HCT116 (cell line): ENCODE results near the gene CREG2.

Source experiments
- CEBPB ChIP-seq: IDR thresholded peaks from 2 replicates; pipeline ENCODE4 v1.6.1; 2012; ENCODE audit warnings: low read depth
- EZH2 ChIP-seq: fragments of 200-600 bp; sonication (generic); IDR thresholded peaks from 2 replicates; pipeline ENCODE4 v1.6.1; 2017; ENCODE audit warnings: antibody characterized with exemption, mixed run types
- EZH2phosphoT487 ChIP-seq: fragments of 200-600 bp; IDR thresholded peaks from 2 replicates; pipeline ENCODE4 v1.6.1; 2018; ENCODE audit warnings: antibody characterized with exemption, borderline replicate concordance
- JUND ChIP-seq: IDR thresholded peaks from 2 replicates; pipeline ENCODE4 v1.6.1; 2012
- POLR2A ChIP-seq: IDR thresholded peaks from 2 replicates; pipeline ENCODE4 v1.7.0; 2011; ENCODE audit warnings: borderline replicate concordance; ENCODE audit not compliant: insufficient read depth, insufficient read length; ENCODE audit errors: extremely low read depth
- POLR2AphosphoS5 ChIP-seq: IDR thresholded peaks from 2 replicates; pipeline ENCODE4 v1.6.1; 2011; ENCODE audit warnings: mild to moderate bottlenecking, low read depth, low read length, moderate library complexity
- RAD21 ChIP-seq: IDR thresholded peaks from 2 replicates; pipeline ENCODE4 v1.6.1; 2012; ENCODE audit warnings: low read depth, mild to moderate bottlenecking
- SIN3A ChIP-seq: IDR thresholded peaks from 2 replicates; pipeline ENCODE4 v1.6.1; 2012; ENCODE audit warnings: low read depth
- YY1 ChIP-seq: IDR thresholded peaks from 2 replicates; pipeline ENCODE4 v1.6.1; 2011; ENCODE audit warnings: low read length, low read depth, moderate library complexity, mild to moderate bottlenecking; ENCODE audit not compliant: insufficient replicate concordance; ENCODE audit errors: extremely low read depth
- ZNF274 ChIP-seq: fragments of 200-500 bp; sonication (Bioruptor generic); IDR thresholded peaks from 2 replicates; pipeline ENCODE4 v1.6.1; 2014; ENCODE audit warnings: mild to moderate bottlenecking, low read depth, low read length, inconsistent platforms
- TF ChIP-seq, protein P1 (sequence below): IDR thresholded peaks from 2 replicates; pipeline ENCODE4 v1.6.1; 2012
- TF ChIP-seq, protein P2 (sequence below), 3 experiments: fragments of 200-600 bp in 1 of 3; sonication (generic) in 1 of 3; IDR thresholded peaks in 2 of 3; conservative IDR thresholded peaks in 1 of 3; 2 replicates each; pipeline ENCODE4 v1.5.1; 2012 to 2017; ENCODE audit warnings: low read depth in 2 of 3, low read length in 2 of 3, antibody characterized with exemption in 1 of 3, borderline replicate concordance in 1 of 3, control low read depth in 1 of 3, mild to moderate bottlenecking in 1 of 3, mixed read lengths in 1 of 3, mixed run types in 1 of 3, moderate library complexity in 1 of 3; ENCODE audit not compliant: insufficient read depth in 1 of 3
- TF ChIP-seq, protein P3 (sequence below): IDR thresholded peaks from 2 replicates; pipeline ENCODE4 v1.6.1; 2011; ENCODE audit warnings: mild to moderate bottlenecking, low read length, moderate library complexity; ENCODE audit not compliant: insufficient replicate concordance; ENCODE audit errors: extremely low read depth
- TF ChIP-seq, protein P4 (sequence below): IDR thresholded peaks from 2 replicates; pipeline ENCODE4 v1.6.1; 2012

DNA sequence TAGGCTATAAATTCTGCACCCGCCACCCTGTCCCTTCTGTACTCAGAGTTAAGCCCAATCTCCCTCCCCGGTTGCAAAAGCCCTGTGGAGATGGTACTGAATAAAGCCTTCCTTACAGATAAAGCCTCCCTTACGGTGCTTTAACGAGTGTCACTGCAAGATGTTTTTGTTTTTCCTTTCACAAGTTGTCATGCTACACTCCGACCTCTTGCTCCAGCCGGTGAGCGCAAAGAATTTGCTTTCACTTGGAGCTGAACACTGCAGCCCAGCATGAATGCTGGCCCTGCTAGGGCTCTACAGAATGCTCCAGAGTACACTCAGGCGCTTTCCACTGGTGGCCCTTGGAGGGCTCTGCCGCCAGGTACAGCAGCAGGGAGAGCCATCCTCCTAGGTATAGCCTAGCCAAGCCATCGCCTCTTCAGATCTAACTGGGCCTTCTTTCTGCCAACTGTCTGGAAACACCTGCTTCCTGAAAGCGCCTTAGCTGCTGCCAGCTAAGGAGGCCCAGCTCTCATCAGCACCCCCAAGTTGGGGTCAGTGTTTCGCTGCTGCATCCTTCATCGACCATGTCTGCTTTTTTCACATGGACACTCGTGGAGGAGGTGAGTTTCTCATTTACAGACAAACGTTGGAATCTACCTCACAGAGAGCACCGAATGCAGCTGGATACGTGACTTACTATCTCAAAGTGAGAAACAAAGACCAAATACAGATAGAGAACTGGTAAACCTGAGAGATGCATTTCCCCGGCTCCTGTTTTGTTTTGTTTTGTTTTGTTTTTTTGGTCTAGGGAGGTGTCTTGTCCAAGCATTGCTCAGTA is 13.4 kb upstream of the CREG2 start:
- TF ChIP-seq ZNF274 (no peak), YY1 (no peak), EZH2 (no peak), POLR2AphosphoS5 (no peak), EZH2phosphoT487 (no peak), RAD21 (no peak), CEBPB (no peak), POLR2A (no peak), SIN3A (no peak), JUND (no peak)
- TF ChIP-seq, protein P1, sequence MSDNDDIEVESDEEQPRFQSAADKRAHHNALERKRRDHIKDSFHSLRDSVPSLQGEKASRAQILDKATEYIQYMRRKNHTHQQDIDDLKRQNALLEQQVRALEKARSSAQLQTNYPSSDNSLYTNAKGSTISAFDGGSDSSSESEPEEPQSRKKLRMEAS, result no peak
- TF ChIP-seq, protein P2, sequence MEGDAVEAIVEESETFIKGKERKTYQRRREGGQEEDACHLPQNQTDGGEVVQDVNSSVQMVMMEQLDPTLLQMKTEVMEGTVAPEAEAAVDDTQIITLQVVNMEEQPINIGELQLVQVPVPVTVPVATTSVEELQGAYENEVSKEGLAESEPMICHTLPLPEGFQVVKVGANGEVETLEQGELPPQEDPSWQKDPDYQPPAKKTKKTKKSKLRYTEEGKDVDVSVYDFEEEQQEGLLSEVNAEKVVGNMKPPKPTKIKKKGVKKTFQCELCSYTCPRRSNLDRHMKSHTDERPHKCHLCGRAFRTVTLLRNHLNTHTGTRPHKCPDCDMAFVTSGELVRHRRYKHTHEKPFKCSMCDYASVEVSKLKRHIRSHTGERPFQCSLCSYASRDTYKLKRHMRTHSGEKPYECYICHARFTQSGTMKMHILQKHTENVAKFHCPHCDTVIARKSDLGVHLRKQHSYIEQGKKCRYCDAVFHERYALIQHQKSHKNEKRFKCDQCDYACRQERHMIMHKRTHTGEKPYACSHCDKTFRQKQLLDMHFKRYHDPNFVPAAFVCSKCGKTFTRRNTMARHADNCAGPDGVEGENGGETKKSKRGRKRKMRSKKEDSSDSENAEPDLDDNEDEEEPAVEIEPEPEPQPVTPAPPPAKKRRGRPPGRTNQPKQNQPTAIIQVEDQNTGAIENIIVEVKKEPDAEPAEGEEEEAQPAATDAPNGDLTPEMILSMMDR (IDR thresholded peaks at IDR 0.05 in 2 of 3, conservative IDR thresholded peaks at IDR 0.05 in 1 of 3; ENCODE audit: borderline replicate concordance in 1 of 3, insufficient read depth in 1 of 3, low read depth in 2 of 3, low read length in 2 of 3), result no peak
- TF ChIP-seq, protein P3, sequence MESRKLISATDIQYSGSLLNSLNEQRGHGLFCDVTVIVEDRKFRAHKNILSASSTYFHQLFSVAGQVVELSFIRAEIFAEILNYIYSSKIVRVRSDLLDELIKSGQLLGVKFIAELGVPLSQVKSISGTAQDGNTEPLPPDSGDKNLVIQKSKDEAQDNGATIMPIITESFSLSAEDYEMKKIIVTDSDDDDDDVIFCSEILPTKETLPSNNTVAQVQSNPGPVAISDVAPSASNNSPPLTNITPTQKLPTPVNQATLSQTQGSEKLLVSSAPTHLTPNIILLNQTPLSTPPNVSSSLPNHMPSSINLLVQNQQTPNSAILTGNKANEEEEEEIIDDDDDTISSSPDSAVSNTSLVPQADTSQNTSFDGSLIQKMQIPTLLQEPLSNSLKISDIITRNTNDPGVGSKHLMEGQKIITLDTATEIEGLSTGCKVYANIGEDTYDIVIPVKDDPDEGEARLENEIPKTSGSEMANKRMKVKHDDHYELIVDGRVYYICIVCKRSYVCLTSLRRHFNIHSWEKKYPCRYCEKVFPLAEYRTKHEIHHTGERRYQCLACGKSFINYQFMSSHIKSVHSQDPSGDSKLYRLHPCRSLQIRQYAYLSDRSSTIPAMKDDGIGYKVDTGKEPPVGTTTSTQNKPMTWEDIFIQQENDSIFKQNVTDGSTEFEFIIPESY, result no peak
- TF ChIP-seq, protein P4, sequence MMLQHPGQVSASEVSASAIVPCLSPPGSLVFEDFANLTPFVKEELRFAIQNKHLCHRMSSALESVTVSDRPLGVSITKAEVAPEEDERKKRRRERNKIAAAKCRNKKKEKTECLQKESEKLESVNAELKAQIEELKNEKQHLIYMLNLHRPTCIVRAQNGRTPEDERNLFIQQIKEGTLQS, result no peak
